Measurements from ENCODE around the gene ECHS1.

DNA sequence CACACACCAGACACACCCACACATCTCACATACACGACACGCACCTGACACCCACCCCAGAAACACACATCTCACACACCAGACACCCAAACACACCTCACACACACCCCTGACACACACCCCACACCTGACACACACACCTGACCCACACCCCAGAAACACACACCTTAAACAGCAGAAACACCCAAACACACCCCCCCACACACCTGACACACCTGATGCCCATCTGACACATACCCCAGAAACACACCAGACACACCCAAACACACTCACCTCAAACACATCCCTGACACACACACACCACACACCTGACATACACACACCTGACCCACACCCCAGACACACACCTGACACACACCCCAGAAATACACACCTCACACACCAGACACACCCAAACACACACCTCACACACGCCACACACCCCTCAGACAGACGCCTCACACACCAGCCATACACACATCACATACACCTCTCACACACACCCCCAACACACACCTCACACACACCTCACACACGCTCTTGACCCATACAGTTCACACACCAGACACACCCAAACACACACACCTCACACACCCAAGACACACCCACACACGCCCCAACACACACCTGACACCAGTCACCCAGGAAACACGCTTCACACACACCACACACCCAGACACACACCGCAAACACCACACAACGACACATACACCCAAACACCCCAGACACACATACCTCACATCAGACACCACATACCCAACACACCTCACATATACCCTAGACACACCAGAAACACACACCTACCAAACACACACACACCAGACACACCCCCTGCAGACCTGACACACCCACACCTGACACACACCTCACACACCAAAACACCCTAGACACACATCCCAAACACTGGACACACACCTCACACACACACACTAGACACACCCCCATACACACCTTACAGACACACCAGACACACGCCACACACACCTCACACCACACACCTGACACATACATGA lies 34.8 kb downstream of the ECHS1 start:
- TF ChIP-seq POLR2A (IDR thresholded peaks at IDR 0.05): no peak
- TF ChIP-seq CTCF (IDR thresholded peaks at IDR 0.05): no peak
